PFSK-1 (cell line): ENCODE results near the gene ATG2A.

ENCODE experiments used
- FOXP2 ChIP-seq: optimal IDR thresholded peaks from 2 replicates; pipeline ENCODE3; 2011; ENCODE audit warnings: borderline replicate concordance, control low read depth, inconsistent platforms; ENCODE audit not compliant: insufficient read depth; ENCODE audit errors: extremely low read length, extremely low read depth
- POLR2AphosphoS5 ChIP-seq: IDR thresholded peaks from 2 replicates; pipeline ENCODE4 v1.6.1; 2012; ENCODE audit warnings: low read depth, mild to moderate bottlenecking, control low read depth, low read length, moderate library complexity
- SIN3A ChIP-seq: IDR thresholded peaks from 2 replicates; pipeline ENCODE4 v1.6.1; 2012; ENCODE audit warnings: mild to moderate bottlenecking, low read length, moderate library complexity, borderline replicate concordance; ENCODE audit not compliant: insufficient read depth
- TAF1 ChIP-seq: IDR thresholded peaks from 2 replicates; pipeline ENCODE4 v1.6.1; 2012; ENCODE audit warnings: low read length, control low read depth, borderline replicate concordance; ENCODE audit not compliant: insufficient read depth
- TF ChIP-seq, protein P1 (sequence below), 2 experiments: IDR thresholded peaks; 2 replicates each; pipeline versions ENCODE4 v1.6.1 to v1.8.0; 2011 to 2012; ENCODE audit warnings: low read depth in 2 of 2, low read length in 2 of 2, control low read depth in 1 of 2, inconsistent platforms in 1 of 2, mild to moderate bottlenecking in 1 of 2, moderate library complexity in 1 of 2; ENCODE audit not compliant: insufficient read depth in 1 of 2

ATG2A gene

GRCh38 chr11:64872790-64873488 is 44.1 kb downstream of the ATG2A start:
- TF ChIP-seq SIN3A (no peak), TAF1 (no peak), POLR2AphosphoS5 (no peak), FOXP2 (no peak)
- TF ChIP-seq, protein P1, sequence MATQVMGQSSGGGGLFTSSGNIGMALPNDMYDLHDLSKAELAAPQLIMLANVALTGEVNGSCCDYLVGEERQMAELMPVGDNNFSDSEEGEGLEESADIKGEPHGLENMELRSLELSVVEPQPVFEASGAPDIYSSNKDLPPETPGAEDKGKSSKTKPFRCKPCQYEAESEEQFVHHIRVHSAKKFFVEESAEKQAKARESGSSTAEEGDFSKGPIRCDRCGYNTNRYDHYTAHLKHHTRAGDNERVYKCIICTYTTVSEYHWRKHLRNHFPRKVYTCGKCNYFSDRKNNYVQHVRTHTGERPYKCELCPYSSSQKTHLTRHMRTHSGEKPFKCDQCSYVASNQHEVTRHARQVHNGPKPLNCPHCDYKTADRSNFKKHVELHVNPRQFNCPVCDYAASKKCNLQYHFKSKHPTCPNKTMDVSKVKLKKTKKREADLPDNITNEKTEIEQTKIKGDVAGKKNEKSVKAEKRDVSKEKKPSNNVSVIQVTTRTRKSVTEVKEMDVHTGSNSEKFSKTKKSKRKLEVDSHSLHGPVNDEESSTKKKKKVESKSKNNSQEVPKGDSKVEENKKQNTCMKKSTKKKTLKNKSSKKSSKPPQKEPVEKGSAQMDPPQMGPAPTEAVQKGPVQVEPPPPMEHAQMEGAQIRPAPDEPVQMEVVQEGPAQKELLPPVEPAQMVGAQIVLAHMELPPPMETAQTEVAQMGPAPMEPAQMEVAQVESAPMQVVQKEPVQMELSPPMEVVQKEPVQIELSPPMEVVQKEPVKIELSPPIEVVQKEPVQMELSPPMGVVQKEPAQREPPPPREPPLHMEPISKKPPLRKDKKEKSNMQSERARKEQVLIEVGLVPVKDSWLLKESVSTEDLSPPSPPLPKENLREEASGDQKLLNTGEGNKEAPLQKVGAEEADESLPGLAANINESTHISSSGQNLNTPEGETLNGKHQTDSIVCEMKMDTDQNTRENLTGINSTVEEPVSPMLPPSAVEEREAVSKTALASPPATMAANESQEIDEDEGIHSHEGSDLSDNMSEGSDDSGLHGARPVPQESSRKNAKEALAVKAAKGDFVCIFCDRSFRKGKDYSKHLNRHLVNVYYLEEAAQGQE (IDR thresholded peaks at IDR 0.05; ENCODE audit: insufficient read depth in 1 of 2, low read depth in 2 of 2, low read length in 2 of 2): no peak

DNA sequence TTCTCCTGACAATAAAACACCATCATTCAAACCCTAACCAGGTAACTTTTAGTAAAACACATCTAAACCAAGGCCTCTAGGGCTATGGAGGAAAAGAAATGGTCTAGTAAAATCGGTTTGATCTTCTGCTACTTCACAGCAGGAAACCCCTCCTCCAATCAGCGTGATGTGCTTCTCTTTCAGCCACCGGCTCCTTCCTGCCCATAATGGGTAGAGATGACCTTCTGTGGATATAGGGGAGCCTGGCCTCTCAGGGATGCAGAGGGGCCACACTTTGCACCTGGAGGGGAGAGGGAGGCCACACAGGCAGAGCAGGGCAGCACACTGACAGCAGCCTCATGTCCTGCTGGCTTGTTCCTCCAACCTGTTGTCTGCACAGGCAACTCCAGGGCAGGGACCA is 45.5 kb downstream of the ATG2A start:
- no peak for TF ChIP-seq SIN3A
- no peak for TF ChIP-seq TAF1
- TF ChIP-seq, protein P1 (IDR thresholded peaks at IDR 0.05; ENCODE audit: insufficient read depth in 1 of 2, low read depth in 2 of 2, low read length in 2 of 2): no peak
- no peak for TF ChIP-seq FOXP2
- no peak for TF ChIP-seq POLR2AphosphoS5

- TF ChIP-seq TAF1 (no peak), SIN3A (no peak), FOXP2 (no peak), POLR2AphosphoS5 (no peak)
- TF ChIP-seq, protein P1 (IDR thresholded peaks at IDR 0.05; ENCODE audit: insufficient read depth in 1 of 2, low read depth in 2 of 2, low read length in 2 of 2): no peak
Measured at GRCh38 chr11:64870893-64871466, 46.0 kb downstream of the ATG2A start.

GRCh38 chr11:64870176-64870892 is 46.7 kb downstream of the ATG2A start:
- TF ChIP-seq FOXP2: no peak
- no peak for TF ChIP-seq SIN3A
- TF ChIP-seq TAF1: no peak
- no peak for TF ChIP-seq POLR2AphosphoS5

DNA sequence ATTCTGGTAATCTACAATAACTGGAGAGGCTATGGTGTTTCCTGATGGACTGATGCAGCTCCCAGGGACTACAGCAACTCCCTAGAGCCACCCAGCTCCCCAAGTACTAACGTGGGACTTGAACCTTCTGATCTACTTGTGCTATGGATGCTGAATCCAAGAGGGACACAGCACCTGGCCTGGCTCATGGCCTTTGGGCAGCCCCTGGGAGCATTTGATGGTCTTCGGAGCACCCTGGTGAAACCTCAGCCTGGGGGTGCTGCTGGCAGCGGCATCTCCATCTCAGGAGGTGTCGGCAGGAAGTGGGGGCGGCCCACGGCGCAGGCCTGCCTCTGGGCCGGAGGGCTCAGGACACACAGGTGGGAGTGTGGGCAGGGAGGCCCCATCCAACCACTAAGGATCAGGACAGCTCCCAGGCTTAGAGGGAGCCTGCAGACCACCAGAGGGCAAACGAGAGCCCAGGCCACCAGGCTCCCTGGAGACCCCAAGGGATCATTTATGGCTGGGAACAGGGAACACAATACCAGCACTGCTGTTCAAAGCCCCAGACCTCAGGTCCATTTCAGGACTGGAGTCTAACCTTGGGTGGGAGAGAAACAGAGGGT is 47.3 kb downstream of the ATG2A start:
- TF ChIP-seq TAF1: no peak
- TF ChIP-seq POLR2AphosphoS5: no peak
- TF ChIP-seq, protein P1 (IDR thresholded peaks at IDR 0.05; ENCODE audit: insufficient read depth in 1 of 2, low read depth in 2 of 2, low read length in 2 of 2): no peak
- TF ChIP-seq FOXP2: no peak
- no peak for TF ChIP-seq SIN3A
